Measurements from ENCODE around the gene LNP1. TPM values are rescaled to one million over a fixed set of nuclear protein-coding genes. Genes with fewer than 3 reads are reported as not detected.

Gene LNP1
- total and polyA plus RNA-seq, 2 of the 8 experiments (the other 6 are each of a cell fraction or from before 2014, with no cell fraction given): 6.6 to 8.7 TPM

DNA sequence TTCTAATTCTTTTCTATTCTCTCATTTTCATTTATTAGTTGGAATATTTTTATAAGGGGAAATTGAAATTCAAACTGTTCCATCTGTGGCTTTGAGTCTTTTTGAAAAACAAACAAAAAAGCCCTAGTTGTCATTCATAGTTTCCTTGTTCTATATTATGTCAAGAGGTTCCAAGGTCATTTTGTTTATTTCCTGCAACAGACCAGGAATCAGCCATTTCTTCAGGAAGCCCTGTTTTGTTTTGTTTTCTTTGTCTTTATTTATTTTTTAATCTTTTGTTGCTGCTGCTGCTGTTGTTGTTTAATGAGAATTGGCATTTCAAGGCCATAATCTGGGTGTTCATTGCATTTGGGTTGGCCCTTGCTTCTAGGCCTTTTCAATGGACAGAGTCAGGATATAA lies 14.8 kb downstream of the LNP1 start (continued):
- no peak for TF ChIP-seq CBX5 (IDR thresholded peaks at IDR 0.05; ENCODE audit: low read depth, low read length)
- TF ChIP-seq GABPA (IDR thresholded peaks at IDR 0.05; ENCODE audit: borderline replicate concordance, insufficient read depth, low read length): no peak
- no peak for TF ChIP-seq KDM5A (IDR thresholded peaks at IDR 0.05; ENCODE audit: low read length)
- TF ChIP-seq KDM1A (IDR thresholded peaks at IDR 0.05; ENCODE audit: borderline replicate concordance, low read length): no peak
- no peak for TF ChIP-seq SIN3A (conservative IDR thresholded peaks at IDR 0.05 in 1 of 2, IDR thresholded peaks at IDR 0.05 in 1 of 2; ENCODE audit: low read depth in 1 of 2, low read length in 2 of 2)
